Right renal pelvis (tissue), 4 donors: ENCODE results near the gene LRP1B. TPM values are rescaled to one million over a fixed set of nuclear protein-coding genes. Genes with fewer than 3 reads are reported as not detected.
"Not testable (repeated sequence)": the region's sequence is repeated elsewhere in the genome, so short reads cannot be mapped to it uniquely, and the experiment has no call there.

ENCODE experiments used
- DNase-seq, 4 donors: peaks; one replicate each; pipeline ENCODE4 v3.0.0-alpha.2; 2013; ENCODE audit warnings: low read depth in 4 of 4, low spot score in 3 of 4, missing footprints in 1 of 4
- polyA plus RNA-seq, 4 donors: library from polyadenylated mRNA; unstranded; fragments of 120-200 nt; gene quantifications; one replicate each; pipeline ENCODE4 v1.2.1, GENCODE V29; 2013; ENCODE audit not compliant: insufficient read length in 4 of 4

The LRP1B gene
- polyA plus RNA-seq, 4 donors, result 0.96 to 1.1 (median 0.99) TPM

GRCh38 chr2:142104134-142104758, 26.6 kb downstream of the LRP1B start:
- DNase-seq, result no peak

GRCh38 chr2:142100970-142101369, 29.8 kb downstream of the LRP1B start:
- DNase-seq, result no peak

GRCh38 chr2:142100139-142100873, 30.5 kb downstream of the LRP1B start:
- DNase-seq, result no peak

GRCh38 chr2:142097711-142098110, 33.1 kb downstream of the LRP1B start:
- DNase-seq, result no peak

GRCh38 chr2:142095647-142096046, 35.2 kb downstream of the LRP1B start:
- no peak for DNase-seq

GRCh38 chr2:142094233-142094632, 36.6 kb downstream of the LRP1B start:
- no peak for DNase-seq

GRCh38 chr2:142088058-142088568, 42.7 kb downstream of the LRP1B start:
- DNase-seq, result no peak

GRCh38 chr2:142087585-142087984, 43.2 kb downstream of the LRP1B start:
- not testable (repeated sequence) for DNase-seq

- no peak for DNase-seq
These were observed 48.4 kb downstream of the LRP1B start for GRCh38 chr2:142082368-142082767.

GRCh38 chr2:142076317-142076716, 54.5 kb downstream of the LRP1B start:
- DNase-seq, result no peak

GRCh38 chr2:142075826-142076225, 55.0 kb downstream of the LRP1B start:
- no peak for DNase-seq

- DNase-seq, result no peak
These were observed 61.4 kb downstream of the LRP1B start for GRCh38 chr2:142069251-142069888.

GRCh38 chr2:142065700-142066099, 65.1 kb downstream of the LRP1B start:
- DNase-seq, result no peak

- DNase-seq, result no peak
These were observed 65.7 kb downstream of the LRP1B start for GRCh38 chr2:142065156-142065555.

- DNase-seq, result no peak
These were observed 69.1 kb downstream of the LRP1B start for GRCh38 chr2:142061733-142062132.

GRCh38 chr2:142058149-142058548, 72.7 kb downstream of the LRP1B start:
- DNase-seq, result no peak

GRCh38 chr2:142056784-142057183, 74.0 kb downstream of the LRP1B start:
- no peak for DNase-seq

- no peak for DNase-seq
These were observed 78.5 kb downstream of the LRP1B start for GRCh38 chr2:142052220-142052863.

- no peak for DNase-seq
These were observed 82.2 kb downstream of the LRP1B start for GRCh38 chr2:142048581-142048980.

GRCh38 chr2:142045641-142046040, 85.2 kb downstream of the LRP1B start:
- DNase-seq, result no peak

GRCh38 chr2:142044197-142044596, 86.6 kb downstream of the LRP1B start:
- DNase-seq, result no peak
